ENCODE data around the gene CACNA1I.

CACNA1I gene

DNA sequence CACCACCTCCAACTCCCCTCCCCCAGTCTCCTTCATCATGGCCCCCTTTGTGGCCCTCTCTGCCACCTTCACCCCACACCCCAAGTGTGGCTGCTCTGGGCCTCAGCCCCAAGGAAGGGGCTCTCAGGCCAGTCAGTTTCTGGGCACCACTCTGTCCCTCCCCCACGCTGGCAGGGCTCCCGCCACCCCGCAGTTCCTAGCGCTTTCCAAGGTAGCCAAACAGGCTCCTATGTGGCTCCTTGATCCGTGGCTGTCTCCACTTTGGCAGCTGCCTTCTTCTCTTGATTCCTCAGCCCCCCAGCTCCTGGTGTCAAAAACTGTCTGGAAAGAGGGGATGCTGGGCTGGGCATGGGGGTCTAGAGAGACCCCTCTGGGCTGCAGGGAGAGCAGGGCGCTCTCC, 10.4 kb upstream of the CACNA1I start:
- no peak overlapping the region for H3K4me3 ChIP-seq (ENCODE audit: control insufficient read depth, low read depth, low read length)
- DNase-seq (ENCODE audit: low read depth) = no peak
- TF ChIP-seq, protein P1, sequence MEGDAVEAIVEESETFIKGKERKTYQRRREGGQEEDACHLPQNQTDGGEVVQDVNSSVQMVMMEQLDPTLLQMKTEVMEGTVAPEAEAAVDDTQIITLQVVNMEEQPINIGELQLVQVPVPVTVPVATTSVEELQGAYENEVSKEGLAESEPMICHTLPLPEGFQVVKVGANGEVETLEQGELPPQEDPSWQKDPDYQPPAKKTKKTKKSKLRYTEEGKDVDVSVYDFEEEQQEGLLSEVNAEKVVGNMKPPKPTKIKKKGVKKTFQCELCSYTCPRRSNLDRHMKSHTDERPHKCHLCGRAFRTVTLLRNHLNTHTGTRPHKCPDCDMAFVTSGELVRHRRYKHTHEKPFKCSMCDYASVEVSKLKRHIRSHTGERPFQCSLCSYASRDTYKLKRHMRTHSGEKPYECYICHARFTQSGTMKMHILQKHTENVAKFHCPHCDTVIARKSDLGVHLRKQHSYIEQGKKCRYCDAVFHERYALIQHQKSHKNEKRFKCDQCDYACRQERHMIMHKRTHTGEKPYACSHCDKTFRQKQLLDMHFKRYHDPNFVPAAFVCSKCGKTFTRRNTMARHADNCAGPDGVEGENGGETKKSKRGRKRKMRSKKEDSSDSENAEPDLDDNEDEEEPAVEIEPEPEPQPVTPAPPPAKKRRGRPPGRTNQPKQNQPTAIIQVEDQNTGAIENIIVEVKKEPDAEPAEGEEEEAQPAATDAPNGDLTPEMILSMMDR (conservative IDR thresholded peaks at IDR 0.05; ENCODE audit: control insufficient read depth, insufficient read depth, low read depth, low read length) = no peak

DNA sequence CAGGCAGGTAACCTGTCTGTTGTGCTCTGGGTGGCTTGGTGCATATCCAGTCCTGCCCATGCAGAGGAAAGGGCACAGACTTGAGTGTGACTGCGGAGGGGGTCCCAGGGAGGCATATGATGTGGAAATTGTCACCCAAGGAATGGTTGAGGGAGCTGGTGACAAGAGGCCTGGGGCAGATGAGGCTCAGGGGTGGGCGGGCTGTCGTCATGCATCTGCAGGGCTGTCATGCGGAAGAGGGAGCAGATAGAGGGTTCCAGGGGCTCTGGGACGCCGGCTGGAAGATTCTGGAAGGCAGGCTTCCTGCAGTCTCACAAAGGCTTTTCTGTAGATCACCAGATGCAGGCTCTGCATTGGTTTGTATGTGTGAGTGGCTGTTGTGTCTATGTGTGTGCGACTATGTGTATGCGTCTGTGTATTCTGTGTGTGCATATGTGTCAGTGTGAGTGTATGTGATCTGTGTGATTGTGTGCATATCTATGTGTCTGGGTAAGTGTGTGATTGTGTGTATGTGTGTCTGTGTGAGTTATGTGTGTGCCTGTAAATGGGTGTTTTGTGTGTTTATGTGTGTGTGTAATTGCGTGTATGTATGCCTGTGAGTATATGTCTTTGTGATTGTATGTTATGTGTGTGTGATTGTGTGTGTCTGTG, 7.6 kb upstream of the CACNA1I start:
- DNase-seq (ENCODE audit: low read depth) = no peak
- TF ChIP-seq, protein P1 (conservative IDR thresholded peaks at IDR 0.05; ENCODE audit: control insufficient read depth, insufficient read depth, low read depth, low read length) = no peak
- H3K4me3 ChIP-seq (ENCODE audit: control insufficient read depth, low read depth, low read length) = no peak overlapping the region

DNA sequence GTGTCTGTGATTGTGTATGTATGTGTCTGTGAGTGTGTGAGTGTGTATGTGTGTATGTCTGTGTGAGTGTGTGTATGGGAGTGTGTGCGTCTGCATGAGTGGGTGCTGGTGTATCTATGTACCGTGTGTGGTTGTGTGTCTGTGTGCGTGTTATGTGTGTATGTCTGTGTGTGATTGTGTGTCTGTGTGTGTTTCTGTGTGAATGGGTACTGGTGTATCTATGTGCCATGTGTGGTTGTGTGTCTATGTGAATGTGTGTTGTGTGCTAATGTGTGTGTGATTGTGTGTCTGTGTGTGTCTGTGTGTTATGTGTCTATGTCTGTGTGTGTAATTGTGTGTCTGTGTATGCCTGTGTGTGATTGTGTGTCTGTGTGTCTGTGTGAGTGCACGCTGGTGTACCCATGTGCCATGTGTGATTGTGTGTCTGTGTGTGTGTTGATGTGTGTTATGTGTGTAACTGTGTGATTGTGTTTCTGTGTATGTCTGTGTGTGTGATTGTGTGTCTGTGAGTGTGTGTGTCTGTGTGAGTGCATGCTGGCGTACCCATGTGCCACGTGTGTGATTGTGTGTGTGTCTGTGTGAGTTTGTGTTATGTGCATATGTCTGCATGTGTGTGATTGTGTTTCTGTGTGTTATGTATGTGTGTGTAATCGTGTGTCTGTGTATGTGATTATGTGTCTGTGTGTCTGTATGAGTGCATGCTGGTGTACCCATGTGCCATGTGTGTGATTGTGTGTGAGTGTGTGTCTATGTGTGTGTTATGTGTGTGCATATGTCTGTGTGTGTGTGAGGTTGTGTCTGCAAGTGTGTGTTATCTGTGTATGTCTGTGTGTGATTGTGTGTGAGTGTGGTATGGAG, 6.8 kb upstream of the CACNA1I start:
- H3K4me3 ChIP-seq (ENCODE audit: control insufficient read depth, low read depth, low read length) = no peak overlapping the region
- no peak for DNase-seq (ENCODE audit: low read depth)
- TF ChIP-seq, protein P1 (conservative IDR thresholded peaks at IDR 0.05; ENCODE audit: control insufficient read depth, insufficient read depth, low read depth, low read length) = no peak

DNA sequence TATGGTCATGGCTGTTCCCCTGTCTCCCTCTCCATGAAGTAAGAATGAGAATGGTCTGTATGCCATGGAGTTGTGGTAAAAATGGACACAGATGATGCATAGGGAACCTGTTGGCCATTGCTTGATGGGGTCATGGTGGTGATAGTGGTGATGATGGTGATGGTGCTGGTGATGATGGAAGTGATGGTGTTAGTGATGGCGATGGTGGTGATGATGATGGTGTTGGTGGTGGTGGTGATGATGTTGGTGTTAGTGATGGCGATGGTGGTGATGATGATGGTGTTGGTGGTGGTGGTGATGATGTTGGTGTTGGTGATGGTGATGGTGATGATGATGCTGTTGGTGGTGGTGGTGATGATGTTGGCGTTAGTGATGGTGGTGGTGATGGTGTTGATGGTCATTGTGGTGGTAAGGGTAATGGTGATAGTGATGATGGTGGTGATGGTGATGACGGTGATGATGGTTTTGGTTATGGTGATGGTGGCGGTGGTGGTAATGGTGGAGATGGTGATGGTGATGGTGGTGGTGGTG, 5.1 kb upstream of the CACNA1I start:
- TF ChIP-seq, protein P1 (conservative IDR thresholded peaks at IDR 0.05; ENCODE audit: control insufficient read depth, insufficient read depth, low read depth, low read length) = no peak
- DNase-seq (ENCODE audit: low read depth) = no peak
- H3K4me3 ChIP-seq (ENCODE audit: control insufficient read depth, low read depth, low read length) = no peak overlapping the region

DNA sequence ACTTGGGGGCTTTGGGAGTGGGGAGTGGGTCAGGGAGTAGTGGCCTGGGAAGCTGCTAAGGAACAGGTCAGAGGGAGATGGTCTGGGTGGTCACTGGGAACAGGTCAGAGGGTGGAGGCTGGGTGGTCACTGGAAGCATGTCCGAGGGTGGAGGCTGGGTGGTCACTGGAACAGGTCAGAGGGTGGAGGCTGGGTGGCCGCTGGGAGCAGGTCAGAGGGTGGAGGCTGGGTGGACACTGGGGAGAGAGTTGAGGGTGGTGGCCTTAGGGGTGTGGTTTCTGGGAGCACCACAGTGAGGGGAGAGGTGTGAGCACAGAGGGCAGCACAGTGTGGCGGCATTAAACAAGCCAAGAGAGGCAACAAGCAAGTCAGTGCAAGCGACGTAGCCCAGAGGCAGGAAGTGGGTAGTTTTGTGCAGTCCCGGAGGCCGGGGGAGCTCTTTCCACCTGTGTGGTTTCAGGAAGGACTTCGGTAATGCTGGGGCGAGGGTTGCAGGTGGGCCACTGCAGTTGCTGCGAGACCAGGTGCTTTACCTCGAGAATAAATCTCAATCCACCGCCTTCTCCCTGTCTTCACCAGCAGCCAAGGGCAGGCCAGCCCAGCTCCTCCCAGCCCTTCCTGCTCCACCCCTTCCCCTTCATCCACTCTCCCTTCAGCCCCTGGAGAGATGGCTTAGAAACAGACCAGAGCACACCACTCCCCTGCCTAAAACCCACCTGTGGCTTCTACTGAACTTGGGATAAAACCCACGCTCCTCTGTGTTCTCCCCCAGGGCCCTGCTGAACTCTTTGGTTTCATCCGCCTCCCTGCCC, 3.2 kb upstream of the CACNA1I start:
- DNase-seq (ENCODE audit: low read depth) = no peak
- no peak overlapping the region for H3K4me3 ChIP-seq (ENCODE audit: control insufficient read depth, low read depth, low read length)
- TF ChIP-seq, protein P1 (conservative IDR thresholded peaks at IDR 0.05; ENCODE audit: control insufficient read depth, insufficient read depth, low read depth, low read length) = no peak

DNA sequence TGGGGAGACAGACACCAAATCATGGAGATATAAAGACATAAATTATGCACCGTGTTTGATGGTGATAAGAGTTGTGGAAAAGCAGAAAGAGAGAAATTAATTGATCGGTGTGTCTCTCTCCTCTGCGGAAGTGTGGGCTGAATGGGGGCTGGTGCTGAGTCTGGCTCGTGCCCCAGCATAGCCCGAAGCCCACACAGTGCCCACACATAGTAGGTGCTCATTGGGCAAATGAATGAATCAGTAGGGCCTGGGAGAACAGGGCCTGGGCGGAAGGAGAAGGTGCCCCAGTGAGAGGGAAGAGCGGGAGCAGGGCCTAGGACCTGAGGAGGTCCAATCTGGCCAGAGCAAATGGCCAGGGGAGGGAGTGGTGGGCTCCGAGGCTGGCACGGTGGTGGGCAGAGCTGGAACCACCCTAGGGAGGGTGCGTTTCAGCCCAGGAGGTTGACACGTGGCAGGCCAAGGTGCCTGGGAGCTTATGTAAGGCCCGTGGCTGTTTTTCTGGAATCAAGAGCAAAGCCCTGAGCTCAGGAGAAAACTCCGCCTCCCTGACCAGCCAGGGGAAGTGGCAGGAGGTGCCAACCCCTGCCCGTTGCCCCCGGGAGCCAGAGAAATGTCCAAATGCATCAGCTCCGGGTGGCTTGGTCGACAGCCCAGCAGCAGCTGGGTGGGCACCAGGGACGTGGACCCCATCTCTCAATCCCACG, 2.1 kb upstream of the CACNA1I start:
- H3K4me3 ChIP-seq (ENCODE audit: control insufficient read depth, low read depth, low read length) = no peak overlapping the region
- DNase-seq (ENCODE audit: low read depth) = no peak
- TF ChIP-seq, protein P1 (conservative IDR thresholded peaks at IDR 0.05; ENCODE audit: control insufficient read depth, insufficient read depth, low read depth, low read length) = no peak
